ENCODE data around the gene PCLAF. TPM values are rescaled to one million over a fixed set of nuclear protein-coding genes. Genes with fewer than 3 reads are reported as not detected.

Gene PCLAF
- total and polyA plus RNA-seq, 2 of the 8 experiments (the other 6 are each of a cell fraction or from before 2014, with no cell fraction given): 76.2 to 124 TPM

DNA sequence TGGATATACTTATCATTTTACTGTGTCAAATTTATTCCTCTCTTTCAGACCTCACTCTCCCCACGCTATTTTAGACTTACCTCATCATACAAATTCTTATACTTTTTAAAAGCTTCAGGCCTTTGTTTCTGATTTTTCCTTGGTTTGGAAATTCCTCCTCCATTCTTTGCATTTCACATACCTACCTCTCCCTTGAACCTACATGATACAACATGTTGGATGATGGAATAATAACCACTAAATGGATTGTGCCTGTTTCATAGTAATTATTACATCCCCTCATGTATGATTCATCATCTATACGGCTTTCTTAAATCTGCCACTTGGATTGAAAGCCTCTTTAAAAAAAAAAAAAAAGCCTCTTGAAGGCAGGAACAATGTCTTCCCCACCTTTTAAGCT lies 31.0 kb upstream of the PCLAF start (continued):
- TF ChIP-seq JUND (IDR thresholded peaks at IDR 0.05; ENCODE audit: low read length): no peak

DNA sequence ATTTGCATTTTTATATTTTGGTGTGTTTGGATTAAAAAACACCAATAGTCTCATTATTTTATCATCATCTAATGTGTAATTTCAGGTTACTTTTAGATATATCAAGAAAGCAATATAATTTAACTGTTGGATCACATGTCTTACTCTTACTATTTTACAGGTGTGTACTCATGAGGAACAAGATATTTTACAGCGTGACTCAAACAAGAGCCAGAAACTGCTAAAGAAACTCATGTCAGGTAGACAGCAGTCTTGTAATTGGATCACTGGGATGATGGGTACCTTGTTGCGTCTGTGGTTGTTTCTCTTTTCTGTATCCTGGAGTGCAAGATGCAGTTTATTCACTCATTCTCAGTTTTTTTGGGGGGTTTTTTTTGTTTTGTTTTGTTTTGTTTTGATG lies 19.3 kb upstream of the PCLAF start:
- Histone ChIP-seq H4K91ac (replicated peaks; ENCODE audit: insufficient read length, low read length) (no peak overlapping the region), H2BK12ac (ENCODE audit: low read depth, low read length) (no peak overlapping the region), H3K23me2 (ENCODE audit: low read depth, low read length) (no peaks in the 10 kb centered on the region), H3K4me3 (ENCODE audit: extremely low read depth in 1 of 4, insufficient read depth in 2 of 4, low read depth in 3 of 4, low read length in 4 of 4) (no peak overlapping the region), H3K23ac (ENCODE audit: insufficient read length) (no peak overlapping the region), H3K9ac (replicated peaks in 1 of 4; ENCODE audit: extremely low read depth in 1 of 4, low read depth in 3 of 4, low read length in 3 of 4) (no peak overlapping the region), H3K18ac (ENCODE audit: extremely low read depth, low read length) (no peak overlapping the region), H3K14ac (ENCODE audit: insufficient read length) (no peak overlapping the region), H2AFZ (ENCODE audit: low read length) (no peak overlapping the region), H3K4me2 (ENCODE audit: insufficient read depth in 1 of 2, low read depth in 2 of 2, low read length in 2 of 2) (no peak overlapping the region), H2BK20ac (ENCODE audit: low read length) (no peak overlapping the region), H3K56ac (replicated peaks; ENCODE audit: insufficient read length, low read depth, low read length) (no peak overlapping the region), H3K36me3 (ENCODE audit: control insufficient read depth in 2 of 4, insufficient read depth in 4 of 4, low read length in 3 of 4) (peaks cover 0 to 35% (median 19%) of the 10 kb centered on the region in 4 experiments; a peak in 6 of 8 replicates), H4K8ac (ENCODE audit: extremely low read depth, insufficient read depth, low read length) (no peak overlapping the region), H4K20me1 (replicated peaks in 1 of 2; ENCODE audit: control insufficient read depth in 1 of 2, insufficient read depth in 2 of 2, low read length in 2 of 2) (no peaks in the 10 kb centered on the region), H2BK120ac (replicated peaks; ENCODE audit: low read depth, low read length) (no peak overlapping the region), H3K27me3 (replicated peaks in 1 of 4; ENCODE audit: control insufficient read depth in 3 of 4, extremely low read depth in 1 of 4, insufficient read depth in 3 of 4, low read length in 3 of 4) (no peaks in the 10 kb centered on the region), H3K79me2 (ENCODE audit: control insufficient read depth in 1 of 2, insufficient read depth in 2 of 2, low read length in 2 of 2) (no peaks in the 10 kb centered on the region), H2BK5ac (ENCODE audit: low read depth, low read length) (no peak overlapping the region), H2BK15ac (ENCODE audit: low read length) (no peak overlapping the region), H3K79me1 (ENCODE audit: low read depth, low read length) (no peaks in the 10 kb centered on the region), H2AK5ac (ENCODE audit: low read depth, low read length) (no peak overlapping the region), H3K4me1 (replicated peaks in 1 of 4; ENCODE audit: control insufficient read depth in 3 of 4, insufficient read depth in 4 of 4, low read length in 3 of 4) (no peaks in the 10 kb centered on the region), H3K27ac (ENCODE audit: low read depth, low read length) (no peak overlapping the region), H3K9me3 (ENCODE audit: insufficient read depth in 2 of 2, low read depth in 1 of 2, low read length in 1 of 2) (no peaks in the 10 kb centered on the region), H3K4ac (replicated peaks; ENCODE audit: insufficient read length, low read depth, low read length) (no peak overlapping the region), H4K5ac (ENCODE audit: insufficient read length, low read depth, low read length) (no peak overlapping the region)
- POLR2A ChIA-PET (ENCODE audit: partially characterized antibody): no interaction called here
- WGBS, 2 experiments (ENCODE audit: extremely low coverage in 1 of 2, insufficient coverage in 1 of 2, insufficient read length in 1 of 2, insufficient replicate concordance in 2 of 2, low coverage in 1 of 2, low lambda C conversion rate in 2 of 2, missing lambda C conversion rate in 1 of 2): 90% methylated on average over 2 of the region's 2 CpGs; no CpG with 5 or more reads in 1 of the 2 experiments
- CTCF ChIA-PET (ENCODE audit: partially characterized antibody): no interaction called here
- FAIRE-seq (no peak), DNase-seq (ENCODE audit: low read depth in 1 of 2, low spot score in 2 of 2) (no peak)
- no peak for TF ChIP-seq TBP (IDR thresholded peaks at IDR 0.05; ENCODE audit: low read depth, low read length)
- TF ChIP-seq BRCA1 (IDR thresholded peaks at IDR 0.05; ENCODE audit: low read depth, low read length): no peak
- no peak for TF ChIP-seq BACH1 (IDR thresholded peaks at IDR 0.05; ENCODE audit: low read length)
- no peak for TF ChIP-seq CEBPB (IDR thresholded peaks at IDR 0.05; ENCODE audit: low read depth, low read length)
- TF ChIP-seq CTCF (IDR thresholded peaks at IDR 0.05; ENCODE audit: control extremely low read depth in 1 of 3, insufficient read depth in 1 of 3, low read depth in 1 of 3, low read length in 3 of 3): no peak
- no peak for TF ChIP-seq SIN3A (conservative IDR thresholded peaks at IDR 0.05 in 1 of 2, IDR thresholded peaks at IDR 0.05 in 1 of 2; ENCODE audit: low read depth in 1 of 2, low read length in 2 of 2)
- no peak for TF ChIP-seq CBX8 (IDR thresholded peaks at IDR 0.05; ENCODE audit: borderline replicate concordance, low read depth, low read length)
- no peak for TF ChIP-seq JUN (IDR thresholded peaks at IDR 0.05; ENCODE audit: low read depth, low read length)
- TF ChIP-seq SP1 (IDR thresholded peaks at IDR 0.05; ENCODE audit: low read depth, low read length): no peak
- TF ChIP-seq CHD2 (IDR thresholded peaks at IDR 0.05; ENCODE audit: low read length): no peak

Measured in H1 (cell line).